ENCODE results near the gene XPO6.

- TF ChIP-seq MLX (CRISPR knock-in tag; IDR thresholded peaks at IDR 0.05) (no peak), EZH2 (conservative IDR thresholded peaks at IDR 0.05; ENCODE audit: low read depth, low read length) (no peak), CBX5 (CRISPR knock-in tag; IDR thresholded peaks at IDR 0.05; ENCODE audit: borderline replicate concordance) (no peak), CTCF (CRISPR knock-in tag; IDR thresholded peaks at IDR 0.05) (no peak), MATR3 (CRISPR knock-in tag; IDR thresholded peaks at IDR 0.05) (no peak), NR3C1 (CRISPR knock-in tag; IDR thresholded peaks at IDR 0.05) (no peak), YY1 (IDR thresholded peaks at IDR 0.05; ENCODE audit: insufficient read depth, insufficient replicate concordance, low read depth, low read length) (no peak), BRF2 (CRISPR knock-in tag; IDR thresholded peaks at IDR 0.05) (no peak), SP4 (CRISPR knock-in tag; IDR thresholded peaks at IDR 0.05) (no peak), POLR2A (IDR thresholded peaks at IDR 0.05; ENCODE audit: insufficient read depth in 1 of 2, low read depth in 2 of 2, low read length in 2 of 2) (no peak), EP300 (IDR thresholded peaks at IDR 0.05; ENCODE audit: low read depth in 2 of 2, low read length in 2 of 2) (no peak), EP300 (CRISPR knock-in tag; IDR thresholded peaks at IDR 0.05; ENCODE audit: borderline replicate concordance) (no peak), NR0B2 (CRISPR knock-in tag; IDR thresholded peaks at IDR 0.05) (no peak), ZEB1 (IDR thresholded peaks at IDR 0.05; ENCODE audit: insufficient replicate concordance, low read depth) (no peak), TCF12 (IDR thresholded peaks at IDR 0.05) (no peak), TCF12 (CRISPR knock-in tag; IDR thresholded peaks at IDR 0.05) (no peak)
These were observed 127.6 kb downstream of the XPO6 start for GRCh38 chr16:28084209-28084608.
